SK-N-MC (cell line): ENCODE measurements around the gene PYGB.
"Not testable (repeated sequence)": the region's sequence is repeated elsewhere in the genome, so short reads cannot be mapped to it uniquely, and the experiment has no call there.

Source experiments
- DNase-seq: peaks from one replicate; pipeline ENCODE4 v3.0.0-alpha.2; 2011; ENCODE audit warnings: low read depth, low spot score
- H3K27ac ChIP-seq: fragments of 200-600 bp; sonication (generic); 2 replicates; pipeline ENCODE4 v1.5.1; 2016; ENCODE audit warnings: mixed run types
- H3K36me3 ChIP-seq: fragments of 200-600 bp; sonication (generic); 2 replicates; pipeline ENCODE4 v1.6.1; 2017; ENCODE audit warnings: antibody characterized with exemption, low read length, mixed read lengths; ENCODE audit not compliant: insufficient read depth
- H3K4me3 ChIP-seq: fragments of 200-600 bp; sonication (generic); 2 replicates; pipeline ENCODE4 v1.5.1; 2016
- H3K9ac ChIP-seq: fragments of 200-600 bp; sonication (generic); 2 replicates; pipeline ENCODE4 v1.8.0; 2017; ENCODE audit warnings: mixed run types, mixed read lengths; ENCODE audit not compliant: insufficient read length
- H3K9me3 ChIP-seq: fragments of 200-600 bp; sonication (generic); 2 replicates; pipeline ENCODE4 v1.6.1; 2017; ENCODE audit warnings: low read depth, mild to moderate bottlenecking, antibody characterized with exemption, low read length, moderate library complexity, mixed read lengths
- EZH2 ChIP-seq: fragments of 200-600 bp; sonication (generic); IDR thresholded peaks from one replicate; pipeline ENCODE4 v1.6.1; 2017; ENCODE audit warnings: antibody characterized with exemption
- FOXP2 ChIP-seq: optimal IDR thresholded peaks from 2 replicates; pipeline ENCODE3; 2011; ENCODE audit warnings: mild to moderate bottlenecking, moderate library complexity; ENCODE audit not compliant: insufficient read depth; ENCODE audit errors: extremely low read length, control extremely low read depth
- POLR2AphosphoS5 ChIP-seq: IDR thresholded peaks from 2 replicates; pipeline ENCODE4 v1.6.1; 2012; ENCODE audit warnings: mild to moderate bottlenecking, low read depth, low read length, borderline replicate concordance

Gene PYGB

DNA sequence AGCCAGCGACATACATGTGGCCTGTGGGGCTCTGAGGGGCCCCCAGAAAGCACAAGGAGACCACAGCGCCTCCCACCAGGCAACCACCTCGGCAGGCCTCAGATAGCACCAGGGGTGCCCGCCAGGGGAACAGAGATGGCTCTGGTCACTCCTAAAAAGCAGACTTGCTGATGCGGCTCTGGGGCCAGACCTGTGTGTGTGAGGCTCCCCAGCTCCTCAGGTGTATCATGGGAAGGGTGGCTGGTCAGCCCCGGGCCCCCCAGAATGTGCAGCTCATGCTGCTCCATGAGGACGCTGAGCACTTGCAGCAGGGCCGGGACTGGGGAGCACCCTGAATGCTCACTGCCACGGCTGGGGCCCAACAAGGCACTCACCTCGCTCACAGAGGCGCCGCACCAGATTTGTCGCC lies 60.2 kb downstream of the PYGB start:
- no peak for DNase-seq
- H3K27ac ChIP-seq: no peak overlapping the region
- TF ChIP-seq EZH2: no peak
- TF ChIP-seq POLR2AphosphoS5: no peak
- TF ChIP-seq FOXP2: no peak

DNA sequence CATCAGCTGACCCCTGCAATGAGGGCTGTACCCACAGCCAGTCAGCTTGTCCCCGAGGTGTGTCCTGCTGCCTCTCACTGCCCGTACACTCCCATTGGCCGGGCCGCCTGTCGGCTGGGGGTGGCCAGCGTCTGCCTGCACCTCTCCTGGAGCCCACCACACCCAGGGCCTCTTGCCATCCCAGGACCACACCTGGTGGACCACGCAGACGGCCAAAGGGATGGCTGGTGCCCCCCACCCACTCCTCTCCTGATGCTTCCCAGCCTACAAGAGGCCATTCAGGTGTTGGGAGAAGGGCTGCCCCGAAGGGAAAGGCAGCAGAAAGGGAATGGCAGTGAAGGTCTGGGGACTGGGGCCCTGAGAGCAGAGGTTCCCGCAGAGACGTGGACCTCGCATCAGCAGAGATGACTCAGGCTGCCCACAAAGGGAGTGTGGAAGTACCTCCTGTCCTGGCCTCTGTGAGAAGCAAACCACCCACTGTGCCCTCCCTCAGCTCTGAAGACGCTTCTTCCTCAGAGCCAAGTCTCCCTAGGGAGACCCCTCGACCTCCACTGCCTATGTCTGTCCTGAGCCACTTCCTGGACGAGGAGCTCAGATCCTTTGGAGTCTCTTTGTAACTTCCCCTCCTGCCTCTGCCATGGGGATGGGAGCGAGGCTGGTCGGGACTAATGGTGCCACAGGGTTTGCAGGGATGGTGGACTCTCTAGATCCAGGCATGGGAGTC lies 60.9 kb downstream of the PYGB start:
- TF ChIP-seq EZH2 (no peak), FOXP2 (no peak), POLR2AphosphoS5 (no peak)
- Histone ChIP-seq H3K4me3 (no peak overlapping the region), H3K36me3 (no peaks in the 10 kb centered on the region; the same call in 1 of the 2 replicates), H3K9ac (no peak overlapping the region), H3K27ac (no peak overlapping the region), H3K9me3 (no peaks in the 10 kb centered on the region)
- DNase-seq: no peak

More for the DNA sequence above, 60.2 kb downstream of the PYGB start:
- no peak overlapping the region for H3K4me3 ChIP-seq
- H3K36me3 ChIP-seq: no peaks in the 10 kb centered on the region; the same call in 1 of the 2 replicates
- no peak overlapping the region for H3K9ac ChIP-seq
- H3K9me3 ChIP-seq: no peaks in the 10 kb centered on the region

DNA sequence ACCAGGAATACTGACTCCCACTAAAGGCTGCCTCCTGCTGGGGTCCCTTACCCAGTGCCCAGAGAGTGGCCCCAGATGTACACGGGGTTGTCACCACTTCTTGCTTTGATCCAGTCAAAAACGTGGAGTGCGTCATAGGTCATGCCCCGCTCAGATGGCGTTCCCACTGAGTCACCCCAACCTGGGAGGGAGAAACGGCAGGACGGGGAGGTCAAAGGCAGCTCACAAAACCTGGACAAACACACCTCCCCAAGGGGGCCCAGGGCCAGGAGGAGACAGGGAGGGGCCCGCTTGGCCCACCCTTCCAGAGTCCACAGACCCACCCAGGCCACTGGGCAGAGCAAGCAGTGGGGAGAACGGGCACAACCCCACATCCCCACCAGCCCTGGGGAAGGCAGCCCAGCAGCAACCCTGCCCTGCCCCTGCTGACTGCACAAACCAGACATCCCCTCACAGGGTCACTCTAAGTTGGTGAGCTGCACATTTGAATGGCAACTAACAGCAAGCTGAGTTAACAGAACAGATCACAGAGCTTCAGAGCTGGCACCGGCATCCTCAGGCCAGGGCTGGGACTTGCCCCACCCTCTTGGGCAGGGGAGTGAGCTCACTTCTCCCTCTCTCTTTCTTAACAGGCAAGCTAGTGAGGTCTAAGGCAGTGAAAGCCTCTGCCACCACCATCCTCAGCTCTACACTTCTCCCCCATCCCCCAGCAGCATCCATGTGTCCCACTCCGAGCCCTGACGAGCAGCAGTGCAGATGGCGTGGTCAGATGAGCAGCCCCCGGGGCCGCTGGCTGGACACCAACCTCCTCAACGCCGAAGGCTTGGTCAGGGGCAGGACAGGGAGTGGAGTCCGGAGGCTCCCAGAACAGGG lies 61.7 kb downstream of the PYGB start:
- Histone ChIP-seq H3K36me3 (no peaks in the 10 kb centered on the region; the same call in 1 of the 2 replicates), H3K9me3 (no peaks in the 10 kb centered on the region), H3K4me3 (no peak overlapping the region), H3K27ac (no peak overlapping the region), H3K9ac (no peak overlapping the region)
- TF ChIP-seq POLR2AphosphoS5 (no peak), FOXP2 (no peak), EZH2 (no peak)
- no peak for DNase-seq

DNA sequence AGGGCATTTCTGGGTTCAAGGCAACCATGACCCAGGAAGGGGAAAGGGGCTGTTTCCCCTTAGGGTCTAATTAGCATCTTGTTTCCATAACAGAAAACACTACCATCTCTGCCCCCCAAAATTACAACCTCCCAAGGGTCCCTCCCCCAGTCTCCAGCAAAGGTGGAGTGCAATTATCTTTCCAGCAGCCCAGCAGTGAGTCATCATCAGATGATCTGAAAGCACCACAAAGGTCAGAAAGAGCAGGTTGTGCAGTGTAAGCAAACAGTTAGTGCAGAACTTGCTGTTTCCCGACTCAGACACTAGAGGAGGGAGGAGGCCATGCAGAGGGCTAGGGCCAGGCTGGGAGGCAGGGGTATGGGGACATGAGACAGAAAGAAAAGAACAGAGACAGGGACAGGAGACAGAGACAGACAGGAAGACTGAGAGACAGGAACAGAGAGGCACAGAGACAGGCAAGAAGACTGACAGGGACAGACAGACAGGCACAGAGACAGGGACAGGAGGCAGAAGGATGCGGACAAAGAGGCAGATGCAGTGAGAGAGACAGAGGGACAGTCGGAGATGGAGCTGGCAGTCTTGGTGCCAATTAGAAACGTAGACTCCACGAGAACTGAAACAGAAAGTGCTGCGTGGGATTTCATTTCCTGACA lies 62.5 kb downstream of the PYGB start:
- TF ChIP-seq FOXP2 (no peak), POLR2AphosphoS5 (no peak), EZH2 (no peak)
- no peaks in the 10 kb centered on the region for H3K9me3 ChIP-seq
- no peak overlapping the region for H3K27ac ChIP-seq
- no peak overlapping the region for H3K9ac ChIP-seq
- H3K4me3 ChIP-seq: no peak overlapping the region
- no peaks in the 10 kb centered on the region; the same call in 1 of the 2 replicates for H3K36me3 ChIP-seq
- DNase-seq: no peak

DNA sequence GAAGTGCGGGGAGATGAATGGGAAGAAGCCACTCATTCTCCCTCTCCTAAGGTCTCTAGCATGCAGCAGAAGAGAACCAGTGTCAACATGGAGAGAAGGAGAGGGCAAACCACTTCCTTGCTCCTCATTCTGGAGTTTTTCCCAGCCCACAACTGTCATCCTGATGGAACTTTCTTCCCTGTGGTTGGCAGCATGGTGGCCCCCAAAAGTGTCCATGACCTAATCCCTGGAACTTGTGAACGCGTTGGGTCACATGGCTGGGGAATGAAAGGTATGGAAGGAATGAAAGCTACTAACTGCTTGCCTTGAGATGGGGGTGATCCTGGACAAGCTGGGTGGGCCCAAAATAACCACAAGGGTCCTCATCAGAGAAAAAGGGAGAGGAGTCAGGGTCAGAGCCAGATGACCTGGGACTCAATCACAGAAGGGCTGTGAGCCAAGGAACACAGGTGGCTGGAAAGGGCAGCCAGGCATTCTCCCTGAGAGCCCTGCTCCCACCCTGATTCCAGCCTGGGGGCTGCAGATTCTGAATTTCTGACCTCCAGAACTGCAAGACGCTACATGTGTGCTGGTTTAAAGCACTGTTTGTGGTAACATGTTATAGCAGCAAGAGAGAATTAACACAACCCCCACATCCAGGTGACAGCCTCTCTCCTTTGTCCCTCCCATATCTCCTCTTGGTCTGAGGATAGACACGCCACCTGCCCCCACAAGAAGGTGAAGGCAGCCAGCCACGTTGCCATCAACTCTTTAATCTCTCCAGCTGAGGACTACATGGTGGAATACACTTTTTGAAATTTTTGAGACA lies 63.2 kb downstream of the PYGB start:
- no peak for TF ChIP-seq POLR2AphosphoS5
- no peak for TF ChIP-seq EZH2
- TF ChIP-seq FOXP2: no peak
- H3K27ac ChIP-seq: no peak overlapping the region
- H3K9me3 ChIP-seq: no peaks in the 10 kb centered on the region
- DNase-seq: no peak
- no peaks in the 10 kb centered on the region; the same call in 1 of the 2 replicates for H3K36me3 ChIP-seq
- H3K9ac ChIP-seq: no peak overlapping the region
- no peak overlapping the region for H3K4me3 ChIP-seq

DNA sequence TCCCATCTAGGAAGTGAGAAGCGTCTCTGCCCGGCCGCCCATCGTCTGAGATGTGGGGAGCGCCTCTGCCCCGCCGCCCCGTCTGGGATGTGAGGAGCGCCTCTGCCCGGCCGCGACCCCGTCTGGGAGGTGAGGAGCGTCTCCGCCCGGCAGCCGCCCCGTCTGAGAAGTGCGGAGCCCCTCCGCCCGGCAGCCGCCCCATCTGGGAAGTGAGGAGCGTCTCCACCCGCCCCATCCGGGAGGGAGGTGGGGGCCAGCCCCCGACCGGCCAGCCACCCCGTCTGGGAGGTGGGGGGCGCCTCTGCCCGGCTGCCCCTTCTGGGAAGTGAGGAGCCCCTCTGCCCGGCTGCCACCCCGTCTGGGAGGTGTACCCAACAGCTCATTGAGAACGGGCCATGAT lies 64.8 kb downstream of the PYGB start:
- H3K36me3 ChIP-seq, H3K9ac ChIP-seq, H3K4me3 ChIP-seq, DNase-seq, H3K27ac ChIP-seq, H3K9me3 ChIP-seq: not testable (repeated sequence)

DNA sequence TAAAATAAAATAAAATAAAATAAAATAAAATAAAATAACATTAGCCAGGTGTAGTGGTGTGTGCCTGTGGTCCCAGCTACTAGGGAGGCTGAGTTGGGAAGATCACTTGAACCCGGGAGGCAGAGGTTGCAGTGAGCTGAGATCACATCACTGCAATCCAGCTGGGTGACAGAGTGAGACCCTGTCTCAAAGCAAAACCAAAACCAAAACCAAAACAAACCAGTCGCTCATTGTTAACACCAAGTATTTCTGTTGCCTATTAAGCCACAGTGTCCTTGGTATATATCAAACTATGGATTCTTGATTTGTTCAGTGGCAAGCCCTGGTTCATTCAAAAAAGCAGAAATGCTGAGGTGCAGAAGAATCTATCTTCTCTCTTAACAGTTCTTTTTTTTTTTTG lies 65.7 kb downstream of the PYGB start:
- Histone ChIP-seq H3K27ac (no peak overlapping the region), H3K9me3 (no peaks in the 10 kb centered on the region), H3K4me3 (no peak overlapping the region), H3K36me3 (no peaks in the 10 kb centered on the region), H3K9ac (no peak overlapping the region)
- TF ChIP-seq FOXP2 (no peak), POLR2AphosphoS5 (no peak), EZH2 (no peak)
- DNase-seq: no peak
